ENCODE results near the gene GNG4.

GNG4 gene

GRCh38 chr1:235649368-235650163 lies at the start of gene GNG4:
Gene GNG4, minus strand, starts transcription at chr1:235649784. Its CDS starts 65,946 bp downstream, at chr1:235583838.
- CTCF ChIA-PET: no interaction called here
- DNase-seq (ENCODE audit: extremely low spot score): peak; percentile 66
- POLR2A ChIA-PET: no interaction called here
- TF ChIP-seq CTCF (IDR thresholded peaks at IDR 0.05; ENCODE audit: control extremely low read depth, extremely low read depth, low read depth, missing control alignments): no peak

DNA sequence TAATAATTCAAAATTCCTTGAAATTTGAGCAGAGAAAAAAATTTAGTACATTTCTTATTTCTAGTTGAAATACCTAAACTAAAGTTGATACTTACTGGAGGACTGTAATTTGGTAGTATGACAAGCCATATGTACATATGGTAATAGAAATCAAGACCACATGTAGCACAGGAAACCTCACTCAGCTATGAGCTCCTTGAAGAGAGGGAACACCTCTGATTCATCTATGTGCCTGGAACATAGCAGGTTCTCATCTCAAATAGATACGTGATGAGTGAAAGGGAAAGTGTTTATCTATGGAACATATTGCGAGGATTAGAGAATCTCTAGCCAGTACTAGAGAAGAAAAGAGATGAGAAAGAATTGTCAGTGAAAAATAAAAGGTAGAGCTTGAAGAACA lies 47.9 kb upstream of the GNG4 start:
- POLR2A ChIA-PET: no interaction called here
- CTCF ChIA-PET: interaction anchor here (1.3 to 1.7 kb wide), 2 partner anchors 12 to 17 kb away, joined by 3 to 7 read pairs; no protein-coding TSS in a partner anchor
- TF ChIP-seq CTCF (IDR thresholded peaks at IDR 0.05; ENCODE audit: control extremely low read depth, extremely low read depth, low read depth, missing control alignments): no peak
- DNase-seq (ENCODE audit: extremely low spot score): peak; percentile 18

- DNase-seq (ENCODE audit: extremely low spot score): no peak
- TF ChIP-seq CTCF (IDR thresholded peaks at IDR 0.05; ENCODE audit: control extremely low read depth, extremely low read depth, low read depth, missing control alignments): no peak
- ChIA-PET POLR2A (no interaction called here), CTCF (no interaction called here)
Observed at GRCh38 chr1:235689356-235689755, 39.8 kb upstream of the GNG4 start.

- DNase-seq (ENCODE audit: extremely low spot score): no peak
- ChIA-PET POLR2A (no interaction called here), CTCF (no interaction called here)
- TF ChIP-seq CTCF (IDR thresholded peaks at IDR 0.05; ENCODE audit: control extremely low read depth, extremely low read depth, low read depth, missing control alignments): no peak
Observed at GRCh38 chr1:235688096-235688495, 38.5 kb upstream of the GNG4 start.

DNA sequence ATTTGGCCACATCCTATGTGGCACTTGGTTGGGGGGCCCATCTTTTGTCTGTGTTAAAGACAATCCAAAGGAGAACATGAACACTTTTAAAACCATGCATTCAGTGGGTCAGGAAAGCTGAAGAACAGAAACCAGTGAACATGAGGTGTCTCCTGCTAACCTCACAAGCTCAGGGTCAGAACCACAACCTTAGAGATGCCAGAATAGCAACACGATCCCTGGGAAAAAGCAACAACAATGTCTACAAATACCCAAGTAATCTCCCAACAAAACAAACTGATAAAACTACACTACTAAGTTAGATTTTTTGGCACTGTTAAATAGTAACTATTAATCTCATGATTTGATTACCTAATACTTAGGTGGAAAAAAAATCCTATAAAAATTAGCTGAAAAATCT lies 34.1 kb upstream of the GNG4 start:
- no peak for DNase-seq (ENCODE audit: extremely low spot score)
- TF ChIP-seq CTCF (IDR thresholded peaks at IDR 0.05; ENCODE audit: control extremely low read depth, extremely low read depth, low read depth, missing control alignments): no peak
- CTCF ChIA-PET: interaction anchor here (1.2 kb wide), 1 partner anchor 16 kb away, joined by 3 read pairs; no protein-coding TSS in a partner anchor
- POLR2A ChIA-PET: no interaction called here

DNA sequence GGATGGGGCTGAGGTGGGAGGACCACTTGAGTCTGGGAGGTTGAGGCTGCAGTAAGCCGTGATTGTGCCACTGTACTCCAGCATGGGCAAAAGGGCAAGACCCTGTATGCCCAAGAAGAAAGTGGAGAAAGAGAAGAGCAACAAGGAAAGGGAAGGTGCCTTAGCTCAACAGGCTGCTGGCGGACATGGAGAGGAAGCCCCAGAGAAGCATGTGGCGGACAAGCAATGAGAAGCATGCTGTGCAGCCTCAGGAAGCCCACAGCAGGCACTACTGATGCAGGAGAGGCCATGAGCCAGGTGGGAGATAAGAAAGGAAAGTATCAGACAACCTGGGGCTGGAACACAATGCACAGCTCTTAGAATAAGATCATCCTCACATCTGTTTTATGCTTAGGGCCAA lies 32.6 kb upstream of the GNG4 start:
- CTCF ChIA-PET: no interaction called here
- DNase-seq (ENCODE audit: extremely low spot score): no peak
- TF ChIP-seq CTCF (IDR thresholded peaks at IDR 0.05; ENCODE audit: control extremely low read depth, extremely low read depth, low read depth, missing control alignments): no peak
- POLR2A ChIA-PET: no interaction called here

All from GM10248 (cell line).